K562 (cell line): Measurements from ENCODE around the gene XRCC3. TPM values are rescaled to one million over a fixed set of nuclear protein-coding genes. Genes with fewer than 3 reads are reported as not detected.
A peak's percentile ranks its signal among the peaks of the same experiment; 100 is the strongest.

ENCODE experiments used
- ATAC-seq: fragments of 200-7000 bp; cut with Tn5 transposase; 3 replicates; pipeline ENCODE4 v1.9.1; 2020; ENCODE audit warnings: moderate library complexity
- BruUV-seq: library from RNA; stranded (reverse); fragments of 400-500 nt; replicated peaks from 2 replicates; lab custom pipeline; 2021; lab: Mats Ljungman, UMichigan
- CTCF ChIA-PET: fragments of 300-600 bp; formaldehyde crosslinking; extraction: SDS; loops from one replicate; lab custom pipeline; 2021; ENCODE audit warnings: low intra/inter-chr PET ratio; lab: Yijun Ruan, JAX
- POLR2A ChIA-PET: fragments of 300-600, 350-650 bp; sonication (Branson Sonifier 250); formaldehyde crosslinking; extraction: SDS; loops from one replicate; lab custom pipeline; 2021; ENCODE audit warnings: antibody characterized with exemption, inconsistent platforms; lab: Yijun Ruan, JAX
- DNase-seq, 4 experiments: peaks; one replicate each; pipeline versions ENCODE4 v3.0.0 to v3.0.0-alpha.2; 2011 to 2018; ENCODE audit warnings: low spot score in 3 of 4, mixed read lengths in 3 of 4; ENCODE audit errors: extremely low read depth in 1 of 4
- FAIRE-seq: peaks from 2 replicates; lab custom pipeline; 2011; peaks lifted over from hg19 to GRCh38; lab: Jason Lieb, UNC
- H2AFZ ChIP-seq: 2 replicates; pipeline ENCODE4 v1.6.0; 2011; ENCODE audit warnings: low read depth, low read length, control low read depth, inconsistent platforms
- H3K27ac ChIP-seq: fragments of 200-600 bp; 3 replicates; pipeline ENCODE4 v1.8.0; 2011; ENCODE audit warnings: low read depth, mild to moderate bottlenecking, control low read depth, inconsistent platforms, low read length, moderate library complexity, mixed read lengths; ENCODE audit errors: extremely low read depth
- H3K27me3 ChIP-seq, 2 experiments: fragments of 300-600 bp in 1 of 2; 2 replicates in 1 of 2; 3 replicates in 1 of 2; pipeline versions ENCODE4 v1.6.0 to v1.8.0; 2011; ENCODE audit warnings: inconsistent platforms in 2 of 2, low read length in 2 of 2, mild to moderate bottlenecking in 1 of 2, mixed read lengths in 1 of 2, moderate library complexity in 1 of 2; ENCODE audit not compliant: control insufficient read depth in 2 of 2, insufficient read depth in 2 of 2
- H3K36me3 ChIP-seq: fragments of 300-600 bp; 3 replicates; pipeline ENCODE4 v1.8.0; 2011; ENCODE audit warnings: mild to moderate bottlenecking, low read length, inconsistent platforms; ENCODE audit not compliant: control insufficient read depth, insufficient read depth
- H3K4me1 ChIP-seq, 2 experiments: fragments of 200-600 bp in 1 of 2; replicated peaks in 1 of 2; 2 replicates in 1 of 2; 3 replicates in 1 of 2; pipeline versions ENCODE4 v1.5.1 to v1.8.0; 2011; ENCODE audit warnings: inconsistent platforms in 2 of 2, low read length in 2 of 2, mild to moderate bottlenecking in 1 of 2, mixed read lengths in 1 of 2, moderate library complexity in 1 of 2; ENCODE audit not compliant: control insufficient read depth in 2 of 2, insufficient read depth in 2 of 2
- H3K4me2 ChIP-seq: 2 replicates; pipeline ENCODE4 v1.6.1; 2011; ENCODE audit warnings: low read length, control low read depth, inconsistent platforms, mixed read lengths; ENCODE audit not compliant: insufficient read depth
- H3K4me3 ChIP-seq: fragments of 200-600 bp; sonication (generic), shearing (Covaris generic); 2 replicates; pipeline ENCODE4 v1.5.1; 2016; ENCODE audit warnings: control low read depth, inconsistent platforms
- H3K79me2 ChIP-seq: fragments of 200-600 bp; 3 replicates; pipeline ENCODE4 v1.8.0; 2011; ENCODE audit warnings: low read length, inconsistent platforms; ENCODE audit not compliant: control insufficient read depth, insufficient read depth
- H3K9ac ChIP-seq, 2 experiments: 2 replicates each; pipeline versions ENCODE4 v1.6.0 to v1.6.1; 2011; ENCODE audit warnings: low read depth in 2 of 2, low read length in 2 of 2, control low read depth in 1 of 2, inconsistent platforms in 1 of 2, mild to moderate bottlenecking in 1 of 2, mixed read lengths in 1 of 2; ENCODE audit not compliant: insufficient read depth in 1 of 2
- H3K9me1 ChIP-seq: one replicate; pipeline ENCODE4 v1.6.0; 2011; ENCODE audit warnings: inconsistent platforms, mild to moderate bottlenecking, low read length, moderate library complexity; ENCODE audit not compliant: control insufficient read depth, insufficient read depth
- H3K9me3 ChIP-seq: replicated peaks from 2 replicates; pipeline ENCODE4 v1.5.1; 2011; ENCODE audit warnings: low read depth, low read length, inconsistent platforms; ENCODE audit not compliant: control insufficient read depth, insufficient read depth
- H4K20me1 ChIP-seq: replicated peaks from 2 replicates; pipeline ENCODE4 v1.6.1; 2011; ENCODE audit warnings: low read length, inconsistent platforms, mixed read lengths; ENCODE audit not compliant: control insufficient read depth, insufficient read depth
- ELF2 ChIP-seq: fragments of 250-450 bp; sonication (Bioruptor Pico); IDR thresholded peaks from 2 replicates; pipeline ENCODE4 v1.5.0; 2021; ENCODE audit warnings: mild to moderate bottlenecking
- HDAC2 ChIP-seq: fragments of 450-650 bp; IDR thresholded peaks from 2 replicates; pipeline ENCODE4 v1.6.1; 2016; ENCODE audit warnings: mild to moderate bottlenecking
- IFI16 ChIP-seq: fragments of 250-450 bp; sonication (Bioruptor Pico); IDR thresholded peaks from 2 replicates; pipeline ENCODE4 v2.1.2; 2022; ENCODE audit warnings: mild to moderate bottlenecking, inconsistent platforms
- NFE2L1 ChIP-seq: fragments of 450-650 bp; IDR thresholded peaks from 2 replicates; pipeline ENCODE4 v1.6.1; 2016; ENCODE audit warnings: missing genetic modification characterization, low read depth, mild to moderate bottlenecking, missing compliant biosample characterization, moderate library complexity, borderline replicate concordance
- RFX7 ChIP-seq: fragments of 250-450 bp; sonication (Bioruptor Pico); IDR thresholded peaks from 2 replicates; pipeline ENCODE4 v1.5.1; 2021; ENCODE audit warnings: mild to moderate bottlenecking
- SETDB1 ChIP-seq: IDR thresholded peaks from one replicate; pipeline ENCODE4 v1.6.1; 2012; ENCODE audit warnings: low read length, control low read depth, inconsistent platforms
- THAP7 ChIP-seq: fragments of 250-450 bp; sonication (Bioruptor Pico); IDR thresholded peaks from 2 replicates; pipeline ENCODE4 v1.5.0; 2021
- WGBS: fragments of 100-300 bp; shearing (Covaris generic); methylation state at CpG from one replicate; pipeline ENCODE4 v1.1.6; 2016; ENCODE audit warnings: low coverage, mixed read lengths; ENCODE audit not compliant: insufficient coverage; ENCODE audit errors: missing lambda C conversion rate; 5-methylcytosine and 5-hydroxymethylcytosine counted together
- in situ Hi-C: fragments of 300-500 bp; cut with MboI; formaldehyde crosslinking; loops from 4 replicates; pipeline ENCODE4 v1.15.0; 2018; ENCODE audit warnings: inconsistent platforms, mixed read lengths
- intact Hi-C: fragments of 100-400 bp; cut with micrococcal nuclease; formaldehyde crosslinking; loops from 2 replicates; pipeline ENCODE4 v1.14.2; 2022
- polyA plus RNA-seq, 8 experiments: library from polyadenylated mRNA; depleted of rRNA in 4 of 8; stranded (reverse) in 5 of 8; unstranded in 3 of 8; fragments of >200 nt; fragmentation: Nextera tagmentation in 2 of 8; fragmentation: Illumina TruSeq in 1 of 8; extraction: Ambion mirVana in 2 of 8; extraction: Trizol in 1 of 8; gene quantifications; 2 replicates each; pipeline versions ENCODE4 v1.2.1 to v1.2.3, GENCODE V29; 2011 to 2014; ENCODE audit warnings: inconsistent platforms in 1 of 8, missing spikeins in 1 of 8
- total RNA-seq, 7 experiments: library from RNA; depleted of rRNA in 6 of 7; stranded (reverse); fragments of >200 nt in 6 of 7; fragmentation: Illumina TruSeq in 2 of 7; extraction: Trizol in 2 of 7; gene quantifications; 2 replicates each; pipeline versions ENCODE4 v1.2.1 to v1.2.3, GENCODE V29; 2011 to 2021; ENCODE audit warnings: low replicate concordance in 1 of 7
- TF ChIP-seq, protein P1 (sequence below), 2 experiments: fragments of 450-650 bp; IDR thresholded peaks; 2 replicates each; pipeline ENCODE4 v1.6.1; 2016; ENCODE audit warnings: mild to moderate bottlenecking in 2 of 2, borderline replicate concordance in 1 of 2, low read depth in 1 of 2, moderate library complexity in 1 of 2
- TF ChIP-seq, protein P2 (sequence below): IDR thresholded peaks from 2 replicates; pipeline ENCODE4 v1.6.1; 2011; ENCODE audit not compliant: insufficient read length; ENCODE audit errors: extremely low read depth
- TF ChIP-seq, protein P3 (sequence below), 2 experiments: fragments of 450-650 bp; conservative IDR thresholded peaks; 2 replicates each; pipeline ENCODE4 v1.6.1; 2017; ENCODE audit warnings: mild to moderate bottlenecking in 2 of 2, moderate library complexity in 2 of 2

Gene XRCC3
- total and polyA plus RNA-seq, 9 of the 15 experiments (the other 6 are each of a cell fraction or from before 2014, with no cell fraction given) = 0.34 to 59.3 (median 30.3) TPM

- no peaks in the 10 kb centered on the region for H3K79me2 ChIP-seq
- H3K27ac ChIP-seq = no peak overlapping the region
- no peak for FAIRE-seq
- H3K36me3 ChIP-seq = no peaks in the 10 kb centered on the region
- no peak for DNase-seq
- BruUV-seq = no TSS peak
- no peaks in the 10 kb centered on the region for H3K9me3 ChIP-seq
- H2AFZ ChIP-seq = no peak overlapping the region
- H3K9ac ChIP-seq = no peak overlapping the region
- H3K4me2 ChIP-seq = no peak overlapping the region
- peak; percentile 37; the same call in 2 of the 3 replicates for ATAC-seq
- ChIA-PET CTCF (no interaction called here), POLR2A (interaction anchor here (0.7 kb wide), 2 partner anchors 12 to 343 kb away, joined by 3 read pairs; no protein-coding TSS in a partner anchor)
- WGBS = 8% methylated on average over 2 of the region's 5 CpGs
- H3K4me3 ChIP-seq = no peak overlapping the region
- H4K20me1 ChIP-seq = no peaks in the 10 kb centered on the region
- intact Hi-C loops (loop anchor here (2.0 kb wide), 1 partner anchor 176 kb away; no protein-coding TSS in a partner anchor), in situ Hi-C loops (no loop called here)
- H3K27me3 ChIP-seq = peaks cover 2 to 10% of the 10 kb centered on the region in 2 experiments; a peak in 3 of 5 replicates
- H3K4me1 ChIP-seq = no peaks in the 10 kb centered on the region; a peak in 3 of 5 replicates
- H3K9me1 ChIP-seq = no peaks in the 10 kb centered on the region
- TF ChIP-seq THAP7 (CRISPR knock-in tag) = no peak
- TF ChIP-seq, protein P1, sequence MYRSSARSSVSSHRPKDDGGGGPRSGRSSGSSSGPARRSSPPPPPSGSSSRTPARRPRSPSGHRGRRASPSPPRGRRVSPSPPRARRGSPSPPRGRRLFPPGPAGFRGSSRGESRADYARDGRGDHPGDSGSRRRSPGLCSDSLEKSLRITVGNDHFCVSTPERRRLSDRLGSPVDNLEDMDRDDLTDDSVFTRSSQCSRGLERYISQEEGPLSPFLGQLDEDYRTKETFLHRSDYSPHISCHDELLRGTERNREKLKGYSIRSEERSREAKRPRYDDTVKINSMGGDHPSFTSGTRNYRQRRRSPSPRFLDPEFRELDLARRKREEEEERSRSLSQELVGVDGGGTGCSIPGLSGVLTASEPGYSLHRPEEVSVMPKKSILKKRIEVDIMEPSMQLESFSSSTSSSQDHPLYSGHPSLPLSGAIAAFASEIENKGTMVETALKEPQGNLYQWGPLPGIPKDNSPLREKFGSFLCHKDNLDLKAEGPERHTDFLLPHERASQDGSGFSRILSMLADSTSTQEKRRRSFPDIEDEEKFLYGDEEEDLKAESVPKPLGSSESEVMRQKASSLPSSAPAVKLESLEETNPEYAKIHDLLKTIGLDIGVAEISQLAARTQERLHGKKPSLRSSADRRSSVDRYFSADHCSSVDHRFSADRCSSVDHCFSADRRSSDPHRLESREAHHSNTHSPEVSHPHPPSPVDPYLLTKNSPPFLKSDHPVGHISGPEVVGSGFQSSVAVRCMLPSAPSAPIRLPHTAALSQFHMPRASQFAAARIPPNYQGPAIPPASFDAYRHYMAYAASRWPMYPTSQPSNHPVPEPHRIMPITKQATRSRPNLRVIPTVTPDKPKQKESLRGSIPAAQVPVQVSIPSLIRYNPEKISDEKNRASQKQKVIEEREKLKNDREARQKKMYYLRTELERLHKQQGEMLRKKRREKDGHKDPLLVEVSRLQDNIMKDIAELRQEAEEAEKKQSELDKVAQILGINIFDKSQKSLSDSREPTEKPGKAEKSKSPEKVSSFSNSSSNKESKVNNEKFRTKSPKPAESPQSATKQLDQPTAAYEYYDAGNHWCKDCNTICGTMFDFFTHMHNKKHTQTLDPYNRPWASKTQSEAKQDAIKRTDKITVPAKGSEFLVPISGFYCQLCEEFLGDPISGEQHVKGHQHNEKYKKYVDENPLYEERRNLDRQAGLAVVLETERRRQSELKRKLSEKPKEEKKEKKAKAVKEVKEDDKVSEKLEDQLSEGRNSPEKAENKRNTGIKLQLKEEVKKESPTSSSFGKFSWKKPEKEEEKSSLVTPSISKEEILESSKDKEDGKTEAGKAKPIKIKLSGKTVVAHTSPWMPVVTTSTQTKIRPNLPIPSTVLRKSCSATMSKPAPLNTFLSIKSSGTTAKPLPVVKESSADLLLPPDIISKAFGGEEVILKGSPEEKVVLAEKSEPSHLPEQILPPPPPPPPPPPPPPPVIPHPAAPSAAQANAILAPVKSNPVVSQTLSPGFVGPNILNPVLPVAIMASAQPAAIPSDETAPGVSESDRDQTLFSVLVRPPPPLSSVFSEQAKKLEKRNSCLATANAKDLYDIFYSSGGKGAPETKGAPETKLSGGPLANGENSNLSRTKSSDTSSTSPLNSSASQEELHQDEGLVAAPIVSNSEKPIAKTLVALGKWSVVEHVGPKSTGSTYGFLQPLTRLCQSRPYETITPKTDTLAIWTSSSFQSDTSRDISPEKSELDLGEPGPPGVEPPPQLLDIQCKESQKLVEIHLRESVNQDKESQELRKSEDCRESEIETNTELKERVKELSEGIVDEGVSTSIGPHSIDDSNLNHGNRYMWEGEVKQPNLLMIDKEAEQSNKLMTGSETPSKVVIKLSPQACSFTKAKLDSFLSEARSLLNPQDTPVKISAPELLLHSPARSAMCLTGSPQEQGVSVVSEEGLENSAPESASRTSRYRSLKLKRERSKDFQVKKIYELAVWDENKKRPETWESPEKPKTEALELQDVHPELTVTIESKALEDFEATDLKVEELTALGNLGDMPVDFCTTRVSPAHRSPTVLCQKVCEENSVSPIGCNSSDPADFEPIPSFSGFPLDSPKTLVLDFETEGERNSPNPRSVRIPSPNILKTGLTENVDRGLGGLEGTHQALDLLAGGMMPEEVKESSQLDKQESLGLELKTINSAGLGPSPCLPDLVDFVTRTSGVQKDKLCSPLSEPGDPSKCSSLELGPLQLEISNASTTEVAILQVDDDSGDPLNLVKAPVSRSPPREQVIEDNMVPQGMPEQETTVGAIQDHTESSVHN (IDR thresholded peaks at IDR 0.05; ENCODE audit: borderline replicate concordance in 1 of 2, low read depth in 1 of 2) = no peak
- TF ChIP-seq IFI16 (CRISPR knock-in tag) = no peak
- TF ChIP-seq, protein P2, sequence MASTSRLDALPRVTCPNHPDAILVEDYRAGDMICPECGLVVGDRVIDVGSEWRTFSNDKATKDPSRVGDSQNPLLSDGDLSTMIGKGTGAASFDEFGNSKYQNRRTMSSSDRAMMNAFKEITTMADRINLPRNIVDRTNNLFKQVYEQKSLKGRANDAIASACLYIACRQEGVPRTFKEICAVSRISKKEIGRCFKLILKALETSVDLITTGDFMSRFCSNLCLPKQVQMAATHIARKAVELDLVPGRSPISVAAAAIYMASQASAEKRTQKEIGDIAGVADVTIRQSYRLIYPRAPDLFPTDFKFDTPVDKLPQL = no peak
- no peak for TF ChIP-seq HDAC2
- TF ChIP-seq ELF2 (CRISPR knock-in tag) = no peak
- no peak for TF ChIP-seq RFX7
- TF ChIP-seq NFE2L1 (tag) = no peak
- TF ChIP-seq, protein P3, sequence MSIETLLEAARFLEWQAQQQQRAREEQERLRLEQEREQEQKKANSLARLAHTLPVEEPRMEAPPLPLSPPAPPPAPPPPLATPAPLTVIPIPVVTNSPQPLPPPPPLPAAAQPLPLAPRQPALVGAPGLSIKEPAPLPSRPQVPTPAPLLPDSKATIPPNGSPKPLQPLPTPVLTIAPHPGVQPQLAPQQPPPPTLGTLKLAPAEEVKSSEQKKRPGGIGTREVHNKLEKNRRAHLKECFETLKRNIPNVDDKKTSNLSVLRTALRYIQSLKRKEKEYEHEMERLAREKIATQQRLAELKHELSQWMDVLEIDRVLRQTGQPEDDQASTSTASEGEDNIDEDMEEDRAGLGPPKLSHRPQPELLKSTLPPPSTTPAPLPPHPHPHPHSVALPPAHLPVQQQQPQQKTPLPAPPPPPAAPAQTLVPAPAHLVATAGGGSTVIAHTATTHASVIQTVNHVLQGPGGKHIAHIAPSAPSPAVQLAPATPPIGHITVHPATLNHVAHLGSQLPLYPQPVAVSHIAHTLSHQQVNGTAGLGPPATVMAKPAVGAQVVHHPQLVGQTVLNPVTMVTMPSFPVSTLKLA (conservative IDR thresholded peaks at IDR 0.05) = no peak
- no peak for TF ChIP-seq SETDB1
Measured at GRCh38 chr14:103748534-103748857, 33.2 kb upstream of the XRCC3 start.
